Measurements from ENCODE around the gene SHISA4. TPM values are rescaled to one million over a fixed set of nuclear protein-coding genes. Genes with fewer than 3 reads are reported as not detected.
"Not testable (repeated sequence)": the region's sequence is repeated elsewhere in the genome, so short reads cannot be mapped to it uniquely, and the experiment has no call there.

SHISA4 gene
- total RNA-seq = 0.63 TPM

DNA sequence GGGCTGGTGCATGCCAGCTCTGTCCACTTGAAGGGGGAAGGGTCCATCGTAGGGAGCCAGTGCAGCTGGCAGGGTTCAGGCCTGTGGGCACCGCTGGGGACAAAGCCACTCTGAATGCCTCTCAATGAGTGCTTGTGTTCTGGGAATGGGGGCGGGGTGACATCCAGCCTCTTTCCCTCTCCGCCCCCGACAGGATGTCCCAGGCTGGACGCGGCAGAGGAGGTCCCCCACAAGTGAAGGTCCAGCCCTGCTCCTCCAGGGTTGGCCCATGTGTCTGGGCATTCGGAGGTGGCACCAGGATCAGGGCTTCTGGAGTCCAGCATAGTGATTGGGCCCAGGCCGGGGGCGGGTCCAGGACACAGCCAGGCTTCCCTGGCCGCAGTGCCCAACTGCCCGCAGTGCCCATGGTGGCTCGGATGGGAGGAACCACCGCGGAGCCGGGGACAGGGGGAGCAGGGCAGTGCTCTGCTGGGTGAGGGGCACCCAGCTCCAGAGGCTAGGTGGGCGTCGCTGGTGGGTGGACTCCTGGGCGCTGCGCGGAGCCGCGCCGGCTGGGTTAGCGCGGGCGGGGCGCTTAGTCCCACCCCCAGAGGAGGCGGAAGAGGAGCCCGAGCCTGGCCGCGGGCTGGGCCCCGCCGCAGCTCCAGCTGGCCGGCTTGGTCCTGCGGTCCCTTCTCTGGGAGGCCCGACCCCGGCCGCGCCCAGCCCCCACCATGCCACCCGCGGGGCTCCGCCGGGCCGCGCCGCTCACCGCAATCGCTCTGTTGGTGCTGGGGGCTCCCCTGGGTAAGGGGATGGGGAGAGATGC, at the start of gene SHISA4:
TSS of gene SHISA4 (plus strand) at position 617 of the 808 bp plus-strand sequence. CDS start at position 714, 97 bp downstream.
- no peaks in the 10 kb centered on the region for H3K9me3 ChIP-seq (ENCODE audit: low read depth, low read length)
- peaks cover 40% of the 10 kb centered on the region for H3K27me3 ChIP-seq (ENCODE audit: insufficient read depth, low read length)
- peaks cover 19% of the 10 kb centered on the region for H3K4me1 ChIP-seq (ENCODE audit: insufficient read depth, low read length)
- H3K4me3 ChIP-seq (ENCODE audit: low read length) = peak within 1 kb of the TSS; percentile 28

DNA sequence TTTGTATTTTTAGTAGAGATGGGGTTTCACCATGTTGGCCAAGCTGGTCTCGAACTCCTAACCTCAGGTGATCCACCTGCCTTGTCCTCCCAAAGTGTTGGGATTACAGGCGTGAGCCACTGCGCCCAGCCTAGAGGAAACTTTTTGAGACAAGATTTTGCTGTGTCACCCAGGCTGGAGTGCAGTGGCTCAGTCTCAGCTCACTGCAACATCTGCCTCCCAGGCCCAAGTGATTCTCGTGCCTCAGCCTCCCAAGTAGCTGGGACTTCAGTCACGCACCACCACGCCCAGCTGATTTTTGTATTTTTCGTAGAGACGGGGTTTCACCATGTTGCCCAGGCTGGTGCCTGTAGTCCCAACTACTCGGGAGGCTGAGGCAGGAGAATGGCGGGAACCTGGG, 49.6 kb upstream of the SHISA4 start:
- peaks cover 11% of the 10 kb centered on the region for H3K4me1 ChIP-seq (ENCODE audit: insufficient read depth, low read length)
- H3K27me3 ChIP-seq (ENCODE audit: insufficient read depth, low read length); H3K9me3 ChIP-seq (ENCODE audit: low read depth, low read length); H3K4me3 ChIP-seq (ENCODE audit: low read length): not testable (repeated sequence)

GRCh38 chr1:201840055-201840454, 48.6 kb upstream of the SHISA4 start:
- H3K27me3 ChIP-seq (ENCODE audit: insufficient read depth, low read length) = no peaks in the 10 kb centered on the region

DNA sequence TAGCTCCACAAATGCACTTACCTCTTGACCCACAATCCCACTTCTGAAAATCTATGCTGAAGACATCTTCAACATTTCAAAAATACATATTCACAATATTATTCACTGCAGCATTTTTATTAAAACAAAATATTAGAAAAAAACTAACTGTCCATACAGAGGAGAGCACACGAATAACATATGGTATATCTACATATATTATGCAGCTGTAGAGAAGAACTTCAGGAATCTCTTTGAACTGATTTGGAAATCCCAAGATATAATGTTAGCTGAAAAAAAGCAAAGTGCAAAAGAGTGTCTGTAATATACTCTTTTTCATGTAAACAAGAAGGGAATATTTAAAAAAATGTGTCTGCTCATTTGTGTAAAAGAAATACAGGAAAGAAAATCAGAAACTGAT, 48.2 kb upstream of the SHISA4 start:
- Histone ChIP-seq H3K9me3 (ENCODE audit: low read depth, low read length) (no peaks in the 10 kb centered on the region), H3K4me3 (ENCODE audit: low read length) (no peak overlapping the region), H3K4me1 (ENCODE audit: insufficient read depth, low read length) (peaks cover 11% of the 10 kb centered on the region), H3K27me3 (ENCODE audit: insufficient read depth, low read length) (no peaks in the 10 kb centered on the region)

More at GRCh38 chr1:201840055-201840454, 48.6 kb upstream of the SHISA4 start:
- no peak overlapping the region for H3K4me3 ChIP-seq (ENCODE audit: low read length)
- no peaks in the 10 kb centered on the region for H3K9me3 ChIP-seq (ENCODE audit: low read depth, low read length)
- H3K4me1 ChIP-seq (ENCODE audit: insufficient read depth, low read length) = peaks cover 11% of the 10 kb centered on the region

GRCh38 chr1:201841265-201841912, 47.3 kb upstream of the SHISA4 start:
- H3K4me3 ChIP-seq (ENCODE audit: low read length) = no peak overlapping the region
- H3K9me3 ChIP-seq (ENCODE audit: low read depth, low read length) = no peaks in the 10 kb centered on the region
- H3K4me1 ChIP-seq (ENCODE audit: insufficient read depth, low read length) = peaks cover 11% of the 10 kb centered on the region
- H3K27me3 ChIP-seq (ENCODE audit: insufficient read depth, low read length) = no peaks in the 10 kb centered on the region

- H3K4me1 ChIP-seq (ENCODE audit: insufficient read depth, low read length) = peaks cover 11% of the 10 kb centered on the region
- H3K27me3 ChIP-seq (ENCODE audit: insufficient read depth, low read length) = no peaks in the 10 kb centered on the region
- H3K9me3 ChIP-seq (ENCODE audit: low read depth, low read length) = no peaks in the 10 kb centered on the region
- H3K4me3 ChIP-seq (ENCODE audit: low read length) = no peak overlapping the region
Observed at GRCh38 chr1:201842472-201843027, 46.1 kb upstream of the SHISA4 start.

DNA sequence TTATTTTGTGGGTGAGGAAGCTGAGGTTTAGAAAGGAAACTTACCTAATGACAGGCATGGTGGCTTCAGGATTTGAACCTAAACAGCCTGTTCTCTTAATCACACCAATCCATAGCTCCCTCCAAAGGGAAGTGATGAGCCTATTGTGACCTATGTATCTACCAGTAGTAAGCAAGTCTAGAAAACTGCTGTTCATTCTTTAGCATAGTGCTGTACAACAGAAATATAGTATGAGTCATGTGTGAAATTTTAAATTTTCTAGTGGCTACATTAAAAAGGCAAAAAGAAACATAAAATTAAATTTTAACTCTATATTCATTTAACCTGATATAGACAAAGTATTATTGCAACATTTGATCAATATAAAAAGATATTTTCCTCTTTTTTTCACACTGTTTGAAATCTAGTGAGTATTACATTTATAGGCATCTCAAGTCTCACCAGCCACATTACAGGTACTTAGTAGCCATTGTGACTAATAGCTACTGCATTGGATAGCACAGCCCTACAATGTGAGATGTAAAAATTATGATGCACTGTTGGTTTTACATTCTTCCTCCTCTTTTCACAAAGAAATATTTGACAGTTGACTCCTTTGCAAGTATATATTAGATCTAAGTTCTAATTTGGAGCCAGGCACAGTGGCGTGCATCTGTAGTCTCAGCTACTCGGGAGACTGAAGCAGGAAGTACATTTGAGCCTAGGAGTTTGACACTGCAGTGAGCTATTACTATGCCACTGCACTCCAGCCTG, 43.2 kb upstream of the SHISA4 start:
- H3K4me3 ChIP-seq (ENCODE audit: low read length) = no peak overlapping the region
- peaks cover 11% of the 10 kb centered on the region for H3K4me1 ChIP-seq (ENCODE audit: insufficient read depth, low read length)
- no peaks in the 10 kb centered on the region for H3K27me3 ChIP-seq (ENCODE audit: insufficient read depth, low read length)
- H3K9me3 ChIP-seq (ENCODE audit: low read depth, low read length) = no peaks in the 10 kb centered on the region

- Histone ChIP-seq H3K4me1 (ENCODE audit: insufficient read depth, low read length) (peaks cover 11% of the 10 kb centered on the region), H3K9me3 (ENCODE audit: low read depth, low read length) (no peaks in the 10 kb centered on the region), H3K27me3 (ENCODE audit: insufficient read depth, low read length) (no peaks in the 10 kb centered on the region), H3K4me3 (ENCODE audit: low read length) (no peak overlapping the region)
Observed at GRCh38 chr1:201847150-201847549, 41.5 kb upstream of the SHISA4 start.

DNA sequence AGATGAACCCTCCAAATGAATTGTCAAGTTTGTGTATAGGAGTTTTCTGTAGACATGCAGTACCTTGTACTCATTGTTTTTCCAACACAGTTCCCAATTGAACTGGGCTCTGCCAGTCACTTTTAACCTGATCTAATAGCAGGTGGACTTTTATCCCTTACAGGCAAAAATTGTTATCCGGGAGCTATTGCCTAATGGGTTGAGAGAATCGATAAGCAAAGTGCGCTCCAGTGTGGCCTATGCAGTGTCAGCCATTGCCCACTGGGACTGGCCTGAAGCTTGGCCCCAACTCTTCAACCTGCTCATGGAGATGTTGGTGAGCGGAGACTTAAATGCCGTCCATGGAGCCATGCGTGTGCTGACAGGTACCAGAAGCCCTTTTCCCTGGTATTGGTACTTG, 40.5 kb upstream of the SHISA4 start:
- Histone ChIP-seq H3K9me3 (ENCODE audit: low read depth, low read length) (no peaks in the 10 kb centered on the region), H3K4me1 (ENCODE audit: insufficient read depth, low read length) (peaks cover under 1% of the 10 kb centered on the region), H3K4me3 (ENCODE audit: low read length) (no peak overlapping the region), H3K27me3 (ENCODE audit: insufficient read depth, low read length) (no peaks in the 10 kb centered on the region)

- Histone ChIP-seq H3K27me3 (ENCODE audit: insufficient read depth, low read length) (no peaks in the 10 kb centered on the region), H3K9me3 (ENCODE audit: low read depth, low read length) (no peaks in the 10 kb centered on the region), H3K4me1 (ENCODE audit: insufficient read depth, low read length) (no peaks in the 10 kb centered on the region), H3K4me3 (ENCODE audit: low read length) (no peak overlapping the region)
Observed at GRCh38 chr1:201849372-201850052, 39.2 kb upstream of the SHISA4 start.

- Histone ChIP-seq H3K27me3 (ENCODE audit: insufficient read depth, low read length) (no peaks in the 10 kb centered on the region), H3K9me3 (ENCODE audit: low read depth, low read length) (no peaks in the 10 kb centered on the region), H3K4me3 (ENCODE audit: low read length) (no peak overlapping the region), H3K4me1 (ENCODE audit: insufficient read depth, low read length) (no peaks in the 10 kb centered on the region)
Observed at GRCh38 chr1:201850053-201850397, 38.7 kb upstream of the SHISA4 start.

GRCh38 chr1:201851949-201852348, 36.7 kb upstream of the SHISA4 start:
- Histone ChIP-seq H3K4me1 (ENCODE audit: insufficient read depth, low read length) (no peaks in the 10 kb centered on the region), H3K4me3 (ENCODE audit: low read length) (no peak overlapping the region), H3K27me3 (ENCODE audit: insufficient read depth, low read length) (no peaks in the 10 kb centered on the region), H3K9me3 (ENCODE audit: low read depth, low read length) (no peaks in the 10 kb centered on the region)

- not testable (repeated sequence) for H3K4me3 ChIP-seq (ENCODE audit: low read length); H3K4me1 ChIP-seq (ENCODE audit: insufficient read depth, low read length); H3K27me3 ChIP-seq (ENCODE audit: insufficient read depth, low read length); H3K9me3 ChIP-seq (ENCODE audit: low read depth, low read length)
Observed at GRCh38 chr1:201856722-201857121, 32.0 kb upstream of the SHISA4 start.

- Histone ChIP-seq H3K4me3 (ENCODE audit: low read length) (no peak overlapping the region), H3K4me1 (ENCODE audit: insufficient read depth, low read length) (no peaks in the 10 kb centered on the region), H3K9me3 (ENCODE audit: low read depth, low read length) (no peaks in the 10 kb centered on the region), H3K27me3 (ENCODE audit: insufficient read depth, low read length) (no peaks in the 10 kb centered on the region)
Observed at GRCh38 chr1:201859424-201859823, 29.3 kb upstream of the SHISA4 start.
